Measurements from ENCODE around the gene KCNIP1. TPM values are rescaled to one million over a fixed set of nuclear protein-coding genes. Genes with fewer than 3 reads are reported as not detected.

Gene KCNIP1
- polyA plus RNA-seq, 3 donors, result not detected

GRCh38 chr5:170494041-170494440 is 9.8 kb upstream of the KCNIP1 start:
- H3K4me2 ChIP-seq (replicated peaks; ENCODE audit: extremely low read depth, low read length, poor library complexity, severe bottlenecking), result no peak overlapping the region
- DNase-seq, result no peak
- peaks cover 52% of the 10 kb centered on the region for H3K4me1 Mint-ChIP-seq
- H3K27ac Mint-ChIP-seq, result no peak overlapping the region
- H3K4me3 Mint-ChIP-seq, result no peak overlapping the region
- no peaks in the 10 kb centered on the region for H3K36me3 ChIP-seq (replicated peaks in 1 of 2; ENCODE audit: control insufficient read depth in 1 of 2, insufficient read depth in 2 of 2, low read length in 2 of 2)
- no peak overlapping the region for H2AFZ ChIP-seq (ENCODE audit: insufficient read depth, low read depth, low read length, poor library complexity, severe bottlenecking)
- H3K9me3 ChIP-seq (replicated peaks in 1 of 2; ENCODE audit: control insufficient read depth in 1 of 2, insufficient read depth in 1 of 2, low read length in 2 of 2), result no peaks in the 10 kb centered on the region
- WGBS (ENCODE audit: insufficient coverage), result 100% methylated on average over 2 of the region's 2 CpGs
- H3K4me3 ChIP-seq (replicated peaks in 1 of 3; ENCODE audit: low read depth in 2 of 3, low read length in 3 of 3), result no peak overlapping the region
- H4K20me1 ChIP-seq (ENCODE audit: insufficient read depth, low read length), result no peaks in the 10 kb centered on the region
- H3K36me3 Mint-ChIP-seq, result peaks cover 0 to 3% of the 10 kb centered on the region in 2 donors
- peaks cover 4 to 12% (median 5%) of the 10 kb centered on the region in 3 donors for H3K27me3 Mint-ChIP-seq (ENCODE audit: low read depth in 3 of 3)
- H3K79me2 ChIP-seq (ENCODE audit: insufficient read depth, low read length), result no peaks in the 10 kb centered on the region
- peaks cover 0 to 2% (median 0%) of the 10 kb centered on the region in 7 donors for H3K9me3 Mint-ChIP-seq
- no peak for TF ChIP-seq CTCF (IDR thresholded peaks at IDR 0.05)
- peaks cover 31 to 46% of the 10 kb centered on the region in 2 donors for H3K4me1 ChIP-seq (ENCODE audit: control insufficient read depth in 1 of 2, insufficient read depth in 2 of 2, low read length in 2 of 2)
- H3K9ac ChIP-seq (ENCODE audit: insufficient read depth, low read length, poor library complexity, severe bottlenecking), result no peak overlapping the region
- intact Hi-C loops (cut with micrococcal nuclease), result no loop called here
- no peaks in the 10 kb centered on the region for H3K27me3 ChIP-seq (ENCODE audit: control insufficient read depth in 2 of 2, insufficient read depth in 2 of 2, low read length in 2 of 2)
- H3K27ac ChIP-seq (ENCODE audit: low read depth in 1 of 2, low read length in 2 of 2), result no peak overlapping the region

DNA sequence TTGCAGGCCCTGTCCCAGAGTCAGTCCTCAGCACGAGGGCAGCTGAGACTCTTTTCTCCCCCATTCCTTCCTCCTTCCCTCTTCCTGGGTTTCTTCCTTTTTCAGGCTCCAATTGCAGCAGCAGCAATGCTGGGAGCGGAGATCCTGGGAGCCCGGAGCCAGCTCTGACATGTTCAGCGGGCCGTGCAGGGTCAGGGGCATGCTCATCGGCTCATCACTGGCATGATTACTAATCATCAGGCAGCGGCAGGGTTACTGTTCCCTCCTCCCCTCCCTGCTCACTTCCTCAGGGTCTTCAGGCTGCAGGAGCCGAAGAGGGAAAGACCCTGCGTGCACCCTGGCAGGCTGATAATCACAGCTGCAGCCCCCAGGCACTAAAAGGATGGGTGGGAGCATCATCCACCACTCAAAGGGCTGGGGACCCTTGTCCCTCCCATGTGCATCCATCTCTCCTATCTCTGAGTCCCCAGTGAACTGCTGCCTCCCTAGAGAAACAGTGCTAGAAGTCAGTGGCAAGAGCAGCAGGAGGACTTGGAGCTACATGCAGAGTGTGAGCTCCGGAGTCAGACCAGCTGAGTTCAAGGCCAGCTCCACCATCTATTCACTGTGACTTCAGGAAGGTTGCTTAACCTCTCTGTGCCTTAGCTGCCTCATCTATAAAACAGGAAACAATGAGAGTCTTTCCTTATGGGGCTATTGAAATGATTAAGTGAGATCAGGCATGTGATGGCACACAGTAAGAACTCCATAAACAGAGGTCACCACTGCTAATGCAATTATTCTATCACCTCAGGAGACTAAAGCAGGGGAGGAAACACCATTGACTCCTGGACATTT is 7.8 kb upstream of the KCNIP1 start:
- H3K4me1 Mint-ChIP-seq, result peaks cover 48% of the 10 kb centered on the region
- no peak overlapping the region for H3K4me2 ChIP-seq (replicated peaks; ENCODE audit: extremely low read depth, low read length, poor library complexity, severe bottlenecking)

More for the DNA sequence above, 7.8 kb upstream of the KCNIP1 start:
- no peak overlapping the region for H2AFZ ChIP-seq (ENCODE audit: insufficient read depth, low read depth, low read length, poor library complexity, severe bottlenecking)
- no peaks in the 10 kb centered on the region for H3K36me3 ChIP-seq (replicated peaks in 1 of 2; ENCODE audit: control insufficient read depth in 1 of 2, insufficient read depth in 2 of 2, low read length in 2 of 2)
- peaks cover 20 to 40% of the 10 kb centered on the region in 2 donors for H3K4me1 ChIP-seq (ENCODE audit: control insufficient read depth in 1 of 2, insufficient read depth in 2 of 2, low read length in 2 of 2)
- peak overlapping the region in 2 of 7 donors; percentile 10 to 52 for H3K27ac Mint-ChIP-seq
- H4K20me1 ChIP-seq (ENCODE audit: insufficient read depth, low read length), result no peaks in the 10 kb centered on the region
- no peak overlapping the region for H3K27ac ChIP-seq (ENCODE audit: low read depth in 1 of 2, low read length in 2 of 2)
- peaks cover 4 to 8% (median 6%) of the 10 kb centered on the region in 3 donors for H3K27me3 Mint-ChIP-seq (ENCODE audit: low read depth in 3 of 3)
- H3K4me3 ChIP-seq (replicated peaks in 1 of 3; ENCODE audit: low read depth in 2 of 3, low read length in 3 of 3), result no peak overlapping the region
- peak in 2 of 3 donors; percentile 30 to 39 for DNase-seq
- peaks cover 0 to 5% of the 10 kb centered on the region in 2 donors for H3K36me3 Mint-ChIP-seq
- no peaks in the 10 kb centered on the region for H3K79me2 ChIP-seq (ENCODE audit: insufficient read depth, low read length)
- H3K9ac ChIP-seq (ENCODE audit: insufficient read depth, low read length, poor library complexity, severe bottlenecking), result no peak overlapping the region
- H3K9me3 ChIP-seq (replicated peaks in 1 of 2; ENCODE audit: control insufficient read depth in 1 of 2, insufficient read depth in 1 of 2, low read length in 2 of 2), result peaks cover 0 to 5% of the 10 kb centered on the region in 2 donors
- H3K4me3 Mint-ChIP-seq, result no peak overlapping the region
- no peaks in the 10 kb centered on the region for H3K27me3 ChIP-seq (ENCODE audit: control insufficient read depth in 2 of 2, insufficient read depth in 2 of 2, low read length in 2 of 2)
- no peak for TF ChIP-seq CTCF (IDR thresholded peaks at IDR 0.05)
- intact Hi-C loops (cut with micrococcal nuclease), result no loop called here
- 56% methylated on average over 6 of the region's 10 CpGs for WGBS (ENCODE audit: insufficient coverage)
- peaks cover 0 to 6% (median 1%) of the 10 kb centered on the region in 7 donors for H3K9me3 Mint-ChIP-seq
